Stimulated activated CD8-positive, alpha-beta memory T cell treated with anti-CD3 and anti-CD28 coated beads, Interleukin-7, amount 100 ng/mL, for 48 hours (primary cell): ENCODE data around the gene HAGH.
"Not testable (repeated sequence)": the region's sequence is repeated elsewhere in the genome, so short reads cannot be mapped to it uniquely, and the experiment has no call there.

Experiments used
- DNase-seq, 2 donors: peaks; one replicate each; pipeline ENCODE4 v3.0.0-alpha.2; 2020; ENCODE audit warnings: low read depth in 1 of 2; ENCODE audit errors: extremely low read depth in 1 of 2

HAGH gene

GRCh38 chr16:1815461-1815860, 11.2 kb downstream of the HAGH start:
- DNase-seq, result no peak

GRCh38 chr16:1812732-1813163, 13.9 kb downstream of the HAGH start:
- DNase-seq, result peak in 1 of 2 donors; percentile 52

- DNase-seq, result no peak
Observed at GRCh38 chr16:1810536-1810935, 16.1 kb downstream of the HAGH start.

GRCh38 chr16:1810106-1810505, 16.5 kb downstream of the HAGH start:
- no peak for DNase-seq

- no peak for DNase-seq
Observed at GRCh38 chr16:1809281-1809801, 17.3 kb downstream of the HAGH start.

GRCh38 chr16:1808691-1809090, 17.9 kb downstream of the HAGH start:
- DNase-seq, result no peak

GRCh38 chr16:1807626-1808025, 19.0 kb downstream of the HAGH start:
- DNase-seq, result no peak

- DNase-seq, result no peak
Observed at GRCh38 chr16:1800701-1801100, 25.9 kb downstream of the HAGH start.

GRCh38 chr16:1799263-1799662, 27.4 kb downstream of the HAGH start:
- not testable (repeated sequence) for DNase-seq

GRCh38 chr16:1794908-1795666, 31.5 kb downstream of the HAGH start:
- DNase-seq, result no peak

- no peak for DNase-seq
Observed at GRCh38 chr16:1794221-1794871, 32.3 kb downstream of the HAGH start.

GRCh38 chr16:1793578-1794220, 32.9 kb downstream of the HAGH start, which contains the start of gene IGFALS:
Gene IGFALS, minus strand, starts transcription at chr16:1793705. Its CDS starts 53 bp downstream, at chr16:1793652.
- DNase-seq, result no peak

GRCh38 chr16:1792836-1793577, 33.6 kb downstream of the HAGH start:
- no peak for DNase-seq

GRCh38 chr16:1791943-1792812, 34.4 kb downstream of the HAGH start:
- DNase-seq, result no peak

GRCh38 chr16:1791256-1791942, 35.2 kb downstream of the HAGH start:
- no peak for DNase-seq

GRCh38 chr16:1790611-1791255, 35.9 kb downstream of the HAGH start:
- DNase-seq, result no peak

- DNase-seq, result no peak
Observed at GRCh38 chr16:1790261-1790610, 36.4 kb downstream of the HAGH start.

GRCh38 chr16:1789643-1790045, 37.0 kb downstream of the HAGH start:
- DNase-seq, result no peak

- no peak for DNase-seq
Observed at GRCh38 chr16:1788708-1789100, 37.9 kb downstream of the HAGH start.
